ENCODE data around the gene CD6. TPM values are rescaled to one million over a fixed set of nuclear protein-coding genes. Genes with fewer than 3 reads are reported as not detected.

CD6 gene
- total RNA-seq, 4 donors from 2014 or later, result 0.26 to 2.0 (median 0.91) TPM; not detected in 1

GRCh38 chr11:61022311-61023085 is 51.0 kb downstream of the CD6 start:
- no peak overlapping the region for H3K27ac ChIP-seq
- no peaks in the 10 kb centered on the region for H3K36me3 ChIP-seq
- no peak overlapping the region for H3K4me3 ChIP-seq
- H3K27me3 ChIP-seq, result no peaks in the 10 kb centered on the region
- DNase-seq, result no peak
- no peaks in the 10 kb centered on the region for H3K9me3 ChIP-seq
- intact Hi-C loops (cut with DNase I; ENCODE audit: low total_unique reads), result no loop called here
- no peaks in the 10 kb centered on the region for H3K4me1 ChIP-seq
- TF ChIP-seq CTCF (IDR thresholded peaks at IDR 0.05), result no peak

- H3K27ac ChIP-seq, result no peak overlapping the region
- H3K4me1 ChIP-seq, result no peaks in the 10 kb centered on the region
- H3K4me3 ChIP-seq, result no peak overlapping the region
- intact Hi-C loops (cut with DNase I; ENCODE audit: low total_unique reads), result no loop called here
- no peaks in the 10 kb centered on the region for H3K9me3 ChIP-seq
- no peak for TF ChIP-seq POLR2A (IDR thresholded peaks at IDR 0.05)
- no peak for TF ChIP-seq CTCF (IDR thresholded peaks at IDR 0.05)
- DNase-seq, result no peak
- no peaks in the 10 kb centered on the region for H3K36me3 ChIP-seq
- H3K27me3 ChIP-seq, result no peaks in the 10 kb centered on the region
Observed at GRCh38 chr11:61023086-61023965, 51.8 kb downstream of the CD6 start.

GRCh38 chr11:61023966-61024295 is 52.5 kb downstream of the CD6 start:
- DNase-seq, result no peak
- TF ChIP-seq POLR2A (IDR thresholded peaks at IDR 0.05), result no peak
- no peak for TF ChIP-seq CTCF (IDR thresholded peaks at IDR 0.05)
- Histone ChIP-seq H3K4me3 (no peak overlapping the region), H3K9me3 (no peaks in the 10 kb centered on the region), H3K4me1 (no peaks in the 10 kb centered on the region), H3K27ac (no peak overlapping the region), H3K27me3 (no peaks in the 10 kb centered on the region), H3K36me3 (no peaks in the 10 kb centered on the region)
- intact Hi-C loops (cut with DNase I; ENCODE audit: low total_unique reads), result no loop called here

- H3K27me3 ChIP-seq, result no peaks in the 10 kb centered on the region
- no peak for DNase-seq
- no peaks in the 10 kb centered on the region for H3K9me3 ChIP-seq
- no peaks in the 10 kb centered on the region for H3K4me1 ChIP-seq
- no peak overlapping the region for H3K27ac ChIP-seq
- no peaks in the 10 kb centered on the region for H3K36me3 ChIP-seq
- no peak overlapping the region for H3K4me3 ChIP-seq
- intact Hi-C loops (cut with DNase I; ENCODE audit: low total_unique reads), result no loop called here
- TF ChIP-seq CTCF (IDR thresholded peaks at IDR 0.05) (no peak), POLR2A (IDR thresholded peaks at IDR 0.05) (no peak)
Observed at GRCh38 chr11:61024938-61025820, 53.7 kb downstream of the CD6 start.
